Activated CD4-positive, alpha-beta T cell treated with anti-CD3 and anti-CD28 coated beads for 36 hours (primary cell): ENCODE results near the gene USP34. TPM values are rescaled to one million over a fixed set of nuclear protein-coding genes. Genes with fewer than 3 reads are reported as not detected.
"Not testable (repeated sequence)": the region's sequence is repeated elsewhere in the genome, so short reads cannot be mapped to it uniquely, and the experiment has no call there.

Experiments
- ATAC-seq: fragments of 200-7000 bp; cut with Tn5 transposase; one replicate; pipeline ENCODE4 v1.10.0; 2021; ENCODE audit warnings: mild to moderate bottlenecking, moderate library complexity
- CTCF ChIA-PET: fragments of 350-600 bp; sonication (Branson Sonifier 250); formaldehyde crosslinking; loops from one replicate; lab custom pipeline; 2021; ENCODE audit warnings: antibody characterized with exemption; lab: Charles Lee
- POLR2A ChIA-PET: fragments of 350-600 bp; sonication (Branson Sonifier 250); formaldehyde crosslinking; loops from one replicate; lab custom pipeline; 2021; ENCODE audit warnings: antibody characterized with exemption, inconsistent platforms; lab: Charles Lee
- DNase-seq: peaks from one replicate; pipeline ENCODE4 v3.0.0-alpha.2; 2020
- H3K27ac Mint-ChIP-seq: one replicate; pipeline ENCODE4 v1.8.0; 2021; ENCODE audit warnings: mixed read lengths
- H3K27me3 Mint-ChIP-seq: one replicate; pipeline ENCODE4 v1.8.0; 2021; ENCODE audit warnings: mixed read lengths
- H3K36me3 Mint-ChIP-seq: one replicate; pipeline ENCODE4 v1.8.0; 2021; ENCODE audit warnings: low read depth, mixed read lengths
- H3K4me1 Mint-ChIP-seq: one replicate; pipeline ENCODE4 v1.8.0; 2021; ENCODE audit warnings: mixed read lengths
- H3K4me3 Mint-ChIP-seq: one replicate; pipeline ENCODE4 v1.8.0; 2021; ENCODE audit warnings: mild to moderate bottlenecking, moderate library complexity, mixed read lengths
- H3K9me3 Mint-ChIP-seq: one replicate; pipeline ENCODE4 v1.8.0; 2021; ENCODE audit warnings: low read depth, mixed read lengths
- intact Hi-C, 2 experiments: fragments of 100-400 bp; cut with DNase I in 1 of 2; cut with micrococcal nuclease in 1 of 2; formaldehyde crosslinking; loops; one replicate each; pipeline versions ENCODE4 v1.14.2 to v1.15.1; 2022 to 2024; cut with DNase I, micrococcal nuclease
- total RNA-seq, 2 experiments: library from RNA; stranded (reverse); gene quantifications; one replicate each; pipeline ENCODE4 v1.2.3, GENCODE V29; 2021

Gene USP34
- total RNA-seq, 2 experiments from 2014 or later: 63.7 to 67.6 TPM

DNA sequence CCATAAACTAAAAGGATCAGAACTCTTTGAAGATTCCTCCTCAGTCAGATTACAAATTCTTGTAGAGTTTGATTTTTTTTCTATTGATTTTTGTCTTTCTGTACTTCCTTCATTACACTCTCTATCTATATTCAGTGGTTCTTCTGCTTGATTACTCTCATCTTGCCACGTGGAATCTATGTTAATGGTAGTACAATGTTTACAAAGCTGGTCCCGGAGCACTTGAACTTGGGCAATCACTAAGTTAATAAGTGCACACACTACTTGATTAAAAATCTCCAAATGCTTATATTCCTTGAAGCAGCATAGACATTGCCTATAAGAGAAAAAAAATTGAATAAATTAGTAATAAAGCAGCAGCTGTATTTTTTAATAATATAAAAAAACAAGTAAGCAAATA, 65.1 kb downstream of the USP34 start:
- CTCF ChIA-PET: interaction anchor here (0.7 kb wide), 1 partner anchor 17 kb away, joined by 3 read pairs; no protein-coding TSS in a partner anchor
- ATAC-seq (no peak), DNase-seq (no peak)
- Mint-ChIP-seq H3K4me3 (no peak overlapping the region), H3K4me1 (peaks cover 10% of the 10 kb centered on the region), H3K27ac (no peak overlapping the region), H3K27me3 (no peaks in the 10 kb centered on the region), H3K9me3 (no peaks in the 10 kb centered on the region), H3K36me3 (peaks cover 21% of the 10 kb centered on the region)
- intact Hi-C loops: no loop called here
- POLR2A ChIA-PET: interaction anchor here (0.7 kb wide), 1 partner anchor 286 kb away, joined by 3 read pairs; no protein-coding TSS in a partner anchor

DNA sequence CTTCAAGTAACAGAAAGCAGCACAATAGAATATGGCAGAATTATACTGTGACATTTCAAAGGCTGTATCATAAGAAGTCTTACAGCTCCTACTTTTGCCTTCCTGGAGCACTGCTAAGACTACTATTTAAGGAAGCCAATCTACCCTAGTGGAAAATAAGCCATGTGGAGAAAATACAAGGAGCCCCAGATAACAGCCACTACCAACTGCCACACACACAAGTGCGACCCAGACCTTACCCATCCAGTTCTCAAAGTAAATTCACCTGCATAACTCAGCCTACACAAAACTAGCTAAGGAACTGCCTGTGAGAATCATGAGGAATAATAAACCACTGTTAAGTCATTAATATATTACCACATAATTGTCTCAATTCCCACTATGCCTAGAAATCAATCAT, 66.4 kb downstream of the USP34 start:
- ChIA-PET CTCF (no interaction called here), POLR2A (no interaction called here)
- H3K4me3 Mint-ChIP-seq: no peak overlapping the region
- ATAC-seq (no peak), DNase-seq (no peak)
- no peak overlapping the region for H3K27ac Mint-ChIP-seq
- peaks cover 5% of the 10 kb centered on the region for H3K4me1 Mint-ChIP-seq
- H3K27me3 Mint-ChIP-seq: no peaks in the 10 kb centered on the region
- intact Hi-C loops: no loop called here
- H3K9me3 Mint-ChIP-seq: no peaks in the 10 kb centered on the region
- H3K36me3 Mint-ChIP-seq: peaks cover 17% of the 10 kb centered on the region

DNA sequence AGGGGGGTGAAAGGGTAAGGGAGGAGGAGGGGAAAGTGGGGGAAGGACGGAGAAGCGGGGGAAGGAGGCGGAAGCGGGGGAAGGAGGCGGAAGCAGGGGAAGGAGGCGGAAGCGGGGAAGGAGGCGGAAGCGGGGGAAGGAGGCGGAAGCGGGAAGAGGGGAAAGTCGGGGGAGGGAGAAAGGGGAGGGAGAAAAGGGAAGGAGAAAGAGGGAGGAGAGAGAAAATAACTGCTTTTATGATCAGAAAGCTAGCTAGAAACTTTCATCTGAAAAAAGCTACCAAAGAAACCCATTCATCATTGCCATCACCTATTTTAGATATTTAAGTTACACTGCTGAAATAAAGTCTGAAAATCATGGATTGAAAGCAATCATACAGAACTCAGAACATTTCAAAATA, 72.5 kb downstream of the USP34 start:
- ChIA-PET POLR2A (interaction anchor here (0.6 kb wide), 1 partner anchor 135 kb away, joined by 4 read pairs; no protein-coding TSS in a partner anchor), CTCF (no interaction called here)
- intact Hi-C loops: no loop called here
- H3K27me3 Mint-ChIP-seq: no peaks in the 10 kb centered on the region
- no peak for DNase-seq
- H3K9me3 Mint-ChIP-seq: no peaks in the 10 kb centered on the region
- no peak for ATAC-seq
- no peak overlapping the region for H3K27ac Mint-ChIP-seq
- no peak overlapping the region for H3K4me3 Mint-ChIP-seq
- H3K36me3 Mint-ChIP-seq: peaks cover 13% of the 10 kb centered on the region
- no peaks in the 10 kb centered on the region for H3K4me1 Mint-ChIP-seq

DNA sequence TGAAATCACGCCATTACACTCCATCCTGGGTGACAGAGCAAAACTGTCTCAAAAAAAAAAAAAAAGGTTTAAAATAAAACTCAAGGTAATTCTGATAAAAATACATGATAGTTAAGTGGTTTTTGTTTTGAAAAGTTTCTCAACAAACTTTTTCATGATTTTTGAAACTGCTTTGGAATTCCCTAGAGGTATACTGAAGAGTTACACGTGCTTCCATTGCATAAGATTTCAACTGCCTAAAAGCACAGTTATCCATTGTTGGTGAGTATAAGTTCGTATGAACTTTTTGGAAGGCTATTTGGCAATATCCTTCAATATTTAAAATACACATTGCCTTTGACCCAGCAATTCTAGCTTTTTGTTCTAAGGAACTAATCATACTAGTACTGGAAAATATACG, 74.9 kb downstream of the USP34 start:
- no peak for DNase-seq
- intact Hi-C loops: no loop called here
- no peak for ATAC-seq
- ChIA-PET CTCF (interaction anchor here (0.6 to 0.7 kb wide), 2 partner anchors 31 to 130 kb away, joined by 3 read pairs; no protein-coding TSS in a partner anchor), POLR2A (no interaction called here)
- Mint-ChIP-seq H3K36me3 (peaks cover 20% of the 10 kb centered on the region), H3K4me3 (no peak overlapping the region), H3K27ac (no peak overlapping the region), H3K4me1 (no peaks in the 10 kb centered on the region), H3K9me3 (no peaks in the 10 kb centered on the region), H3K27me3 (no peaks in the 10 kb centered on the region)

DNA sequence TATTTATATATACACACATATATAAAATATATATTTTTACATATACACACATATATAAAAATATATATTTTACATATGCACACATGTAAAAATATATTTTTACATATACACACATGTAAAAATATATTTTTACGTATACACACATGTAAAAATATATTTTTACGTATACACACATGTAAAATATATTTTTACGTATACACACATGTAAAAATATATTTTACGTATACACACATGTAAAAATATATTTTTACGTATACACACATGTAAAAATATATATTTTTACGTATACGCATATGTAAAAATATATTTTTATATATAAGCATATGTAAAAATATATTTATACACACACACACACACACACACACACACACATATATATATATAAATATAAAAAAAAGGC, 83.3 kb downstream of the USP34 start:
- H3K4me1 Mint-ChIP-seq, H3K9me3 Mint-ChIP-seq, DNase-seq, H3K27ac Mint-ChIP-seq, ATAC-seq, POLR2A ChIA-PET, intact Hi-C loops, H3K4me3 Mint-ChIP-seq, H3K27me3 Mint-ChIP-seq: not testable (repeated sequence)
- peaks cover 21% of the 10 kb centered on the region for H3K36me3 Mint-ChIP-seq
- CTCF ChIA-PET: interaction anchor here (0.6 to 0.8 kb wide), 3 partner anchors 20 to 113 kb away, joined by 3 read pairs; no protein-coding TSS in a partner anchor

DNA sequence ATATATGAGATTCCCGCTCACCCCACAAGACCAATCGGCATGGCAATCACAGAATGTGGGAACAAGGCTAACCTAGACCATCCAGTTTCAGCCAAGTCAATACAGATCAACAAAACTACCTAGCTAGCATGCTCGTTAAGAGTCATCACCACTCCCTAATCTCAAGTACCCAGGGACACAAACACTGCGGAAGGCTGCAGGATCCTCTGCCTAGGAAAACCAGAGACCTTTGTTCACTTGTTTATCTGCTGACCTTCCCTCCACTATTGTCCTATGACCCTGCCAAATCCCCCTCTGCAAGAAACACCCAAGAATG, 90.0 kb downstream of the USP34 start:
- H3K27ac Mint-ChIP-seq: not testable (repeated sequence)
- H3K36me3 Mint-ChIP-seq: peaks cover 55% of the 10 kb centered on the region

DNA sequence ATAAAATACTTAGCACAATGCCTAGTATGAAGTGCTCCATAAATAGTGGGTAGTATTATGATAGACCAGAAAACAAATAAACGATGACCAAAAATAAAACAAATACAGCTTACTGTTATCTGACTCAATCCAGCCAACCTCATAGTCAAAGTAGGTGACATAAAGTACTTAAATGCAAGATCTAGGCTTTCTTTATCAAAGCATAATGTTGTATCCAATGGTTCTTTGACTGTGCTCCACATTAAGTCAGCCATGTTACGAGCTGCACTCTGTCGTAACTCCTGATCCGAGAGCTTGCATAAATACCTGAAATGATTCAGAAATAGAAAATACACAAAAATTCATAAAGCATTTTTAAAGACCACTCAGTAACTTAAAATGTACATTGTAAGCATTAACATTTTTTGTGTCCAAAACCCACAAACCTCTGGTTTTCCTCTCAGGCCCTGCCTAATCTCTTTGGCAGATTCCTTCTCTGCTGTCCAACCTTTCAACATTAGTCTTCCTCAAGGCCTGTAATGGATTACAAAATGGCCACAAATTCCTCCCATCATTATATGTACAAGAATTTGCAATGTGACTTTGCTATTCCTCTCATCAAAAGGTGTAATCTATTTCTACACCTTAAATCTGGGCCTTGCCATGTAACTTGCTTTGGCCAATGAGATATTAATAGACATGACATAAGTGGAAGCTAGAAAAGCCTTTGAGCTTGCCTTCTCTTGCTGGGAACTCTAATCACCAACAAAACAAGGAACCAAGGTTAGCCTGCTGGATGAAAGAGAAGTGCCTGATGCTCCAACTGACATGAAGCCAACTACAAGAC, 90.6 kb downstream of the USP34 start:
- peaks cover 57% of the 10 kb centered on the region for H3K36me3 Mint-ChIP-seq
- no peaks in the 10 kb centered on the region for H3K27me3 Mint-ChIP-seq
- H3K4me3 Mint-ChIP-seq: no peak overlapping the region
- CTCF ChIA-PET: interaction anchor here (1.1 to 1.9 kb wide), 2 partner anchors 46 to 115 kb away, joined by 4 to 5 read pairs; no protein-coding TSS in a partner anchor
- H3K27ac Mint-ChIP-seq: no peak overlapping the region
- POLR2A ChIA-PET: no interaction called here
- no peak for ATAC-seq
- no peak for DNase-seq
- no peaks in the 10 kb centered on the region for H3K4me1 Mint-ChIP-seq
- no peaks in the 10 kb centered on the region for H3K9me3 Mint-ChIP-seq
- intact Hi-C loops: no loop called here

More for the DNA sequence above, 90.0 kb downstream of the USP34 start:
- H3K27me3 Mint-ChIP-seq, intact Hi-C loops, H3K9me3 Mint-ChIP-seq, H3K4me1 Mint-ChIP-seq, ATAC-seq, H3K4me3 Mint-ChIP-seq, DNase-seq, POLR2A ChIA-PET: not testable (repeated sequence)
- CTCF ChIA-PET: interaction anchor here (0.6 to 1.9 kb wide), 3 partner anchors 45 to 147 kb away, joined by 3 to 5 read pairs (median 4); no protein-coding TSS in a partner anchor

DNA sequence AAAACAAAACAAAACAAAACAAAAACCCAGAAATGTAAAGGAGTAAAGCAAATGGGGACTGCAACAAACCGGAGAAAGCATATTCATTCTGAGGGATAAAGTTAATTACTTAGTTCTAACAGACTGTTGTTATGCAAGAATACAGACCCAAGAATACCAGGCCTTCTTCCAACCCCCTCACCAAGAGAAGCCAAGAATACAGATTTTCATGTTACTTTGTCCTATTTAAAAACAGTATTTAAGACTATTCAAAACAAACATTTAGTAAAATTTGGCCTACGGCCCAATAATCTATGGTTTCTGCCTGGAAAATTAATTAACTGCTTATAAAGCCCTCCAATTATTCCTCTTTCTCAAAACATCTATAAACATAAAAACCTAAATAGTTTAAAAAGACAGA, 91.4 kb downstream of the USP34 start:
- no peak for ATAC-seq
- peaks cover 60% of the 10 kb centered on the region for H3K36me3 Mint-ChIP-seq
- ChIA-PET POLR2A (no interaction called here), CTCF (interaction anchor here (1.1 to 1.9 kb wide), 2 partner anchors 46 to 116 kb away, joined by 4 to 5 read pairs; no protein-coding TSS in a partner anchor)
- H3K4me1 Mint-ChIP-seq: no peaks in the 10 kb centered on the region
- no peaks in the 10 kb centered on the region for H3K9me3 Mint-ChIP-seq
- H3K27me3 Mint-ChIP-seq: no peaks in the 10 kb centered on the region
- intact Hi-C loops: no loop called here
- DNase-seq: no peak
- H3K27ac Mint-ChIP-seq: no peak overlapping the region
- no peak overlapping the region for H3K4me3 Mint-ChIP-seq

DNA sequence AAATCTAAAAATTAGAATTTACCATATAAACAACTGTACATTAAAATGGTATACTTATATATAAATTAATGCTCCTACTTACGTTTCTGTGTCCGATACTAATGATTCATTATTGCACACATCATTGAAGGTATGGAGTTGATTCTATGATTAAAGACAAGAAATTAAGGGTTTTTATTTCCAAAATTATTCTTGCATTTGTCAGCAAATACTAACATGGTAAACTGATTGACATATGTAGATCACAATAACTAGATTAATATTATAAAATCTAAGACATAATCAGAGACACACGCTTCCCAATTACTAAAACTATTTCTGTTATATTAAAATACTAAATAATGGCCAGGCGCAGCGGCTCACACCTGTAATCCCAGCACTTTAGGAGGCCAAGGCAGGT, 92.6 kb downstream of the USP34 start:
- peaks cover 65% of the 10 kb centered on the region for H3K36me3 Mint-ChIP-seq
- POLR2A ChIA-PET: no interaction called here
- H3K27ac Mint-ChIP-seq: no peak overlapping the region
- intact Hi-C loops: no loop called here
- no peaks in the 10 kb centered on the region for H3K9me3 Mint-ChIP-seq
- CTCF ChIA-PET: no interaction called here
- H3K4me3 Mint-ChIP-seq: no peak overlapping the region
- ATAC-seq (no peak), DNase-seq (no peak)
- H3K27me3 Mint-ChIP-seq: no peaks in the 10 kb centered on the region
- no peaks in the 10 kb centered on the region for H3K4me1 Mint-ChIP-seq

DNA sequence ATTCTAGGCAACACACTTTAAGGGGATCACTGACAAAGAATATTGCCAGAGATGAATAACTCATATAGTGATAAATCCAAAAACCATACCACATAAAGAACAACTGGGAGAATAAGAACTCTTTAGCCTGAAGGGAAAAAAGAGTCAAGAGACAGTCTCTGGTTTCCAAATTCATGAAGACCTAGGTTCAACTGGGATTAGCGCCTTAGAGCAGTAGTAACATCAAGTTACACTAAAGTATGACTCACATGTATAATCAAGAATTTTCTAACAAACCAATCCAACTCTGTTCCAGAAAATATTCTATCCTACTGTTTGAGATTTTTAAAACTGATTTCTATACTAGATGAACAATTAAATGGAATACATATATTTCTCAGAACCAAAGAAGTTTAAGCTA, 93.8 kb downstream of the USP34 start:
- no peak overlapping the region for H3K4me3 Mint-ChIP-seq
- ChIA-PET POLR2A (no interaction called here), CTCF (interaction anchor here (0.5 kb wide), 1 partner anchor 1032 kb away, joined by 4 read pairs; no protein-coding TSS in a partner anchor)
- no peak for DNase-seq
- intact Hi-C loops: no loop called here
- H3K36me3 Mint-ChIP-seq: peaks cover 66% of the 10 kb centered on the region
- H3K4me1 Mint-ChIP-seq: no peaks in the 10 kb centered on the region
- no peak for ATAC-seq
- H3K9me3 Mint-ChIP-seq: no peaks in the 10 kb centered on the region
- no peaks in the 10 kb centered on the region for H3K27me3 Mint-ChIP-seq
- H3K27ac Mint-ChIP-seq: no peak overlapping the region

DNA sequence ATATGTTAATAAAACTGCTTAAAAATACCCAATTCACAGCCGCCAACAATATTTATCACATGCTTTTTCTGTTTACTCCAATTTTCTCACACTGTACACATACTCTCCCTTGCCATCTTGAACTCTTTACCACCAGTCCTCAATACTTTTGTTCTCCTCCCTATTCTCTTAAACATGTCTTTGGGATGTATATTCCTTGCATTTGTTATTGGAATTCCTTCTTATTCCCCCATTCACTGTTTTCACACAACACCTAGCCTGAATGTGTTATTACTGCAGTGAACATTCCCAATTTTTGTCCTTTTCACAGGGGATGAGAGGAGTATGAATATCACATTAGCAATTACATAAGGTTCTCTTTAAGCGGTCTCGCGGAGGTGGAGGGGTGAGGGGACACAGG, 94.7 kb downstream of the USP34 start:
- no peak overlapping the region for H3K4me3 Mint-ChIP-seq
- H3K36me3 Mint-ChIP-seq: peaks cover 60% of the 10 kb centered on the region
- DNase-seq (no peak), ATAC-seq (no peak)
- ChIA-PET CTCF (no interaction called here), POLR2A (no interaction called here)
- H3K27me3 Mint-ChIP-seq: no peaks in the 10 kb centered on the region
- no peaks in the 10 kb centered on the region for H3K4me1 Mint-ChIP-seq
- no peaks in the 10 kb centered on the region for H3K9me3 Mint-ChIP-seq
- no peak overlapping the region for H3K27ac Mint-ChIP-seq
- intact Hi-C loops: no loop called here

DNA sequence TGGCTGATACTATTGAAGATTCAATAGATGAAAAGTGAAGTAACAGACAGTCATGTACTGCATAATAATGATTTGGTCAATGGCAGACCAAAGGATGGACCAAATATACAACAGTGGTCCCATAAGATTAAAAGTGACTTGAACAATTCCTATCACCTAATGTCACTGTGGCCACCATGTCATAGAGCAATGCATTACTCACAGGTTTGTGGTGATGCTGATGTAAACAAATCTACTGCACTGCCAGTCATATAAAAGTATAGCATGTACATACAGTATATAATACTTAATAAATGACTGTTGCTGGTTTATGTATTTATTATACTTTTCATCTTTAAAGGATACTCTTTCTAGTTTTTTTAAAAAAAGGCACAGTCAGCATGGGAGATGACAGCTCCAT, 99.9 kb downstream of the USP34 start:
- ChIA-PET POLR2A (no interaction called here), CTCF (no interaction called here)
- Mint-ChIP-seq H3K4me3 (no peak overlapping the region), H3K36me3 (peaks cover 49% of the 10 kb centered on the region), H3K9me3 (no peaks in the 10 kb centered on the region), H3K27ac (no peak overlapping the region), H3K27me3 (no peaks in the 10 kb centered on the region), H3K4me1 (peaks cover 24% of the 10 kb centered on the region)
- ATAC-seq: peak; percentile 49
- DNase-seq: no peak
- intact Hi-C loops: no loop called here
